Transverse colon (tissue), 3 donors: ENCODE results near the gene TTC28.

ENCODE experiments used
- CTCF ChIP-seq, 5 experiments: fragments of 200-600 bp in 3 of 5; fragments of 450-650 bp in 2 of 5; sonication (generic) in 3 of 5; IDR thresholded peaks; 1 replicate in 2 of 5; 2 replicates in 3 of 5; pipeline ENCODE4 v1.5.1; 2016 to 2017; ENCODE audit warnings: antibody characterized with exemption in 5 of 5, inconsistent platforms in 3 of 5, mild to moderate bottlenecking in 2 of 5, moderate library complexity in 1 of 5
- POLR2A ChIP-seq: fragments of 450-650 bp; IDR thresholded peaks from one replicate; pipeline ENCODE4 v1.6.1; 2016; ENCODE audit warnings: antibody characterized with exemption, mild to moderate bottlenecking, moderate library complexity

- no peak for TF ChIP-seq CTCF (IDR thresholded peaks at IDR 0.05)
- no peak for TF ChIP-seq POLR2A
Observed at GRCh38 chr22:28006271-28006670, 673.4 kb downstream of the TTC28 start.
